ENCODE results near the gene DSE.

DNA sequence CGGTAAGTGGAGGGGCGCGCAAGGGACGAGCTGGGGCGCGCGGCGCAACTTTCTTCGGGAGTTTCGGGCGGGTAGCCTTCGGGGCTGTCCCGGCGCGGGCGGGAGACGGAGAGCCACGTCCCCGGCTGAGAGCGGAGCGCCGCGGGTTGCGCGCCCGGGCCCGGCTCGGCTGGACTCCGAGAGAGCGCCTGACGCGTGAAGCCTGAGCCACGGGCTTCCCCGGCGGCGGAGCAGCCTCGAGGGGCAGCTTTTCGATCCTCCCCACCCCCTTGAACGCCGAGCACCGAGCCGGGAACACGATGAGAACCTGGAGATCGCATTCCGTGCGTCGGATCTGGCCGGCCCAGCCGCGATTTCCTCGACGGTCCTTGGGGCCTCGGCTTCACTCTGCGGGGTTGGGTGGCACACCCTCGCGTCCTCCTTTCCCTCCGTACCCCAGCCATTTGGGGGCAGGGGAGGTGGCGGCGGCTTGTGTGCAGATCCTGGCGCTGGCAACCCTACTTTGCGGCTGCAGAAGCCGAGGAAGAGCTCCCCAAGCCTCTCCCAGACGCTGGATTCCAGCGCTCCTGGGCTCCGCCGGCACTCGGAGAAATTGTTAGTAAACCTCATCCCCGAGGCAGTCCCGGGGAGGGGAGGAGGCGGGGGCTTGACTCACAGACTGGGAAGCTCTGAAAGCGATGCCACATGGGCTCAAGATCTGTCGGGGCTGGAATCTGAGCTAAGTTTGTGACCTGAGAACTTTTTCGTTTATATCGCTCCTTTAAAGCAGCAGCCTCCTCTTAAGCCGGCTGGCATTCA, 572 bp downstream of the DSE start:
- no peak for TF ChIP-seq TAF1 (IDR thresholded peaks at IDR 0.05; ENCODE audit: low read depth)
- no peak for TF ChIP-seq EZH2 (IDR thresholded peaks at IDR 0.05; ENCODE audit: borderline replicate concordance, insufficient read depth, low read length, poor library complexity, severe bottlenecking)
- no peak for TF ChIP-seq SMC3 (conservative IDR thresholded peaks at IDR 0.05; ENCODE audit: poor library complexity)
- TF ChIP-seq, protein P1, sequence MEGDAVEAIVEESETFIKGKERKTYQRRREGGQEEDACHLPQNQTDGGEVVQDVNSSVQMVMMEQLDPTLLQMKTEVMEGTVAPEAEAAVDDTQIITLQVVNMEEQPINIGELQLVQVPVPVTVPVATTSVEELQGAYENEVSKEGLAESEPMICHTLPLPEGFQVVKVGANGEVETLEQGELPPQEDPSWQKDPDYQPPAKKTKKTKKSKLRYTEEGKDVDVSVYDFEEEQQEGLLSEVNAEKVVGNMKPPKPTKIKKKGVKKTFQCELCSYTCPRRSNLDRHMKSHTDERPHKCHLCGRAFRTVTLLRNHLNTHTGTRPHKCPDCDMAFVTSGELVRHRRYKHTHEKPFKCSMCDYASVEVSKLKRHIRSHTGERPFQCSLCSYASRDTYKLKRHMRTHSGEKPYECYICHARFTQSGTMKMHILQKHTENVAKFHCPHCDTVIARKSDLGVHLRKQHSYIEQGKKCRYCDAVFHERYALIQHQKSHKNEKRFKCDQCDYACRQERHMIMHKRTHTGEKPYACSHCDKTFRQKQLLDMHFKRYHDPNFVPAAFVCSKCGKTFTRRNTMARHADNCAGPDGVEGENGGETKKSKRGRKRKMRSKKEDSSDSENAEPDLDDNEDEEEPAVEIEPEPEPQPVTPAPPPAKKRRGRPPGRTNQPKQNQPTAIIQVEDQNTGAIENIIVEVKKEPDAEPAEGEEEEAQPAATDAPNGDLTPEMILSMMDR (IDR thresholded peaks at IDR 0.05; ENCODE audit: poor library complexity, severe bottlenecking) = no peak
- TF ChIP-seq EP300 (conservative IDR thresholded peaks at IDR 0.05; ENCODE audit: poor library complexity, severe bottlenecking) = no peak
- TF ChIP-seq POLR2AphosphoS5 (IDR thresholded peaks at IDR 0.05) = no peak
- TF ChIP-seq MXI1 (conservative IDR thresholded peaks at IDR 0.05; ENCODE audit: poor library complexity, severe bottlenecking) = no peak
- TF ChIP-seq RAD21 (conservative IDR thresholded peaks at IDR 0.05) = no peak

Data from neural cell (in vitro differentiated cells).